ENCODE measurements around the gene AAK1. TPM values are rescaled to one million over a fixed set of nuclear protein-coding genes. Genes with fewer than 3 reads are reported as not detected.
"Not testable (repeated sequence)": the region's sequence is repeated elsewhere in the genome, so short reads cannot be mapped to it uniquely, and the experiment has no call there.

AAK1 gene
- polyA plus RNA-seq (ENCODE audit: insufficient read length in 12 of 12), result 10 to 100 TPM in 11 of 12 donors, not detected in 1; 11.3 to 30.7 (median 14.5) TPM
- long read RNA-seq, donor 1, partial matches to known transcripts, result 809 of 826 reads
- long read RNA-seq, donor 1, other reads (novel, unspliced or antisense), result 13 of 826 reads
- long read RNA-seq, donor 2, partial matches to known transcripts, result 0 of 3 reads
- long read RNA-seq, donor 2, other reads (novel, unspliced or antisense), result 0 of 3 reads
- long read RNA-seq, donor 3, partial matches to known transcripts, result 0 of 5 reads
- long read RNA-seq, donor 3, other reads (novel, unspliced or antisense), result 5 of 5 reads
- long read RNA-seq, donor 4, partial matches to known transcripts, result 0 of 1 reads
- long read RNA-seq, donor 4, other reads (novel, unspliced or antisense), result 0 of 1 reads
- long read RNA-seq, donor 5, result 0 reads
- long read RNA-seq, donor 6, result 0 reads
- long read RNA-seq, donor 7, result 0 reads
- long read RNA-seq, donor 8, partial matches to known transcripts, result 0 of 3 reads
- long read RNA-seq, donor 8, other reads (novel, unspliced or antisense), result 0 of 3 reads
- long read RNA-seq, donor 9, partial matches to known transcripts, result 29 of 43 reads
- long read RNA-seq, donor 9, other reads (novel, unspliced or antisense), result 14 of 43 reads
- long read RNA-seq, donor 10, partial matches to known transcripts, result 0 of 1 reads
- long read RNA-seq, donor 10, other reads (novel, unspliced or antisense), result 0 of 1 reads
- long read RNA-seq, donor 11, partial matches to known transcripts, result 0 of 5 reads
- long read RNA-seq, donor 11, other reads (novel, unspliced or antisense), result 0 of 5 reads

- peak; percentile 93 for DNase-seq
These were observed at the start of gene AAK1 for GRCh38 chr2:69643602-69644505. AAK1 (minus strand) TSS chr2:69643739; CDS start chr2:69643040, 699 bp downstream.

GRCh38 chr2:69692424-69692823 lies 48.9 kb upstream of the AAK1 start:
- no peak for DNase-seq

GRCh38 chr2:69689969-69690368 lies 46.4 kb upstream of the AAK1 start:
- DNase-seq, result no peak

- DNase-seq, result no peak
These were observed 45.9 kb upstream of the AAK1 start for GRCh38 chr2:69689466-69689865.

- no peak for DNase-seq
These were observed 44.6 kb upstream of the AAK1 start for GRCh38 chr2:69687971-69688611.

GRCh38 chr2:69686813-69687212 lies 43.3 kb upstream of the AAK1 start:
- DNase-seq, result no peak

- no peak for DNase-seq
These were observed 41.9 kb upstream of the AAK1 start for GRCh38 chr2:69685321-69686048.

- DNase-seq, result peak; percentile 49
These were observed 39.8 kb upstream of the AAK1 start for GRCh38 chr2:69683170-69683971.

- no peak for DNase-seq
These were observed 39.0 kb upstream of the AAK1 start for GRCh38 chr2:69682525-69682924.

GRCh38 chr2:69680001-69680675 lies 36.6 kb upstream of the AAK1 start:
- no peak for DNase-seq

- DNase-seq, result no peak
These were observed 34.4 kb upstream of the AAK1 start for GRCh38 chr2:69677914-69678313.

GRCh38 chr2:69676146-69676545 lies 32.6 kb upstream of the AAK1 start:
- DNase-seq, result no peak

GRCh38 chr2:69674316-69674670 lies 30.8 kb upstream of the AAK1 start:
- no peak for DNase-seq

GRCh38 chr2:69673098-69673497 lies 29.6 kb upstream of the AAK1 start:
- not testable (repeated sequence) for DNase-seq

- DNase-seq, result no peak
These were observed 26.1 kb upstream of the AAK1 start for GRCh38 chr2:69669666-69670065.

- no peak for DNase-seq
These were observed 25.1 kb upstream of the AAK1 start for GRCh38 chr2:69668598-69668997.

GRCh38 chr2:69667805-69668382 lies 24.4 kb upstream of the AAK1 start:
- no peak for DNase-seq

- no peak for DNase-seq
These were observed 21.6 kb upstream of the AAK1 start for GRCh38 chr2:69665152-69665551.

GRCh38 chr2:69663860-69664259 lies 20.3 kb upstream of the AAK1 start:
- no peak for DNase-seq

Data from muscle of arm (tissue), 14 donors.